Smooth muscle cell (in vitro differentiated cells): Measurements from ENCODE around the gene RAPGEF4. TPM values are rescaled to one million over a fixed set of nuclear protein-coding genes. Genes with fewer than 3 reads are reported as not detected.
"Not testable (repeated sequence)": the region's sequence is repeated elsewhere in the genome, so short reads cannot be mapped to it uniquely, and the experiment has no call there.

ENCODE experiments used
- DNase-seq: peaks from one replicate; lab custom pipeline; 2025; ENCODE audit not compliant: unreplicated experiment; lab: John Stamatoyannopoulos, UW
- H2AFZ ChIP-seq: fragments of 200-600 bp; sonication (generic); 2 replicates; pipeline ENCODE4 v1.6.0; 2016; ENCODE audit warnings: antibody characterized with exemption, low read depth, mild to moderate bottlenecking
- H3F3A ChIP-seq: fragments of 200-600 bp; sonication (generic); 2 replicates; pipeline ENCODE4 v1.6.0; 2017; ENCODE audit warnings: antibody characterized with exemption, low read depth
- H3K27ac ChIP-seq: fragments of 200-600 bp; sonication (generic); 2 replicates; pipeline ENCODE4 v1.5.1; 2016; ENCODE audit warnings: low read depth, mild to moderate bottlenecking
- H3K27me3 ChIP-seq: fragments of 200-600 bp; sonication (generic); 2 replicates; pipeline ENCODE4 v1.6.1; 2016; ENCODE audit warnings: low read depth, mild to moderate bottlenecking
- H3K36me3 ChIP-seq: fragments of 200-600 bp; sonication (generic); 2 replicates; pipeline ENCODE4 v1.5.1; 2016; ENCODE audit warnings: low read depth
- H3K4me1 ChIP-seq: fragments of 200-600 bp; sonication (generic); 2 replicates; pipeline ENCODE4 v1.5.1; 2016; ENCODE audit warnings: low read depth
- H3K4me2 ChIP-seq: fragments of 200-600 bp; sonication (generic); 2 replicates; pipeline ENCODE4 v1.6.0; 2016; ENCODE audit warnings: mild to moderate bottlenecking
- H3K4me3 ChIP-seq: fragments of 200-600 bp; sonication (generic); 2 replicates; pipeline ENCODE4 v1.5.1; 2016; ENCODE audit warnings: mild to moderate bottlenecking
- H3K79me2 ChIP-seq: fragments of 200-600 bp; sonication (generic); 2 replicates; pipeline ENCODE4 v1.6.0; 2016; ENCODE audit warnings: low read depth, mild to moderate bottlenecking
- H3K9ac ChIP-seq: fragments of 200-600 bp; sonication (generic); 2 replicates; pipeline ENCODE4 v1.6.0; 2016; ENCODE audit warnings: low read depth
- H3K9me3 ChIP-seq: fragments of 200-600 bp; sonication (generic); replicated peaks from 2 replicates; pipeline ENCODE4 v1.5.1; 2016; ENCODE audit warnings: low read depth
- H4K20me1 ChIP-seq: fragments of 200-600 bp; sonication (generic); 2 replicates; pipeline ENCODE4 v1.6.0; 2016; ENCODE audit warnings: low read depth
- CTCF ChIP-seq: fragments of 200-600 bp; sonication (generic); IDR thresholded peaks from 2 replicates; pipeline ENCODE4 v1.5.1; 2017; ENCODE audit warnings: borderline replicate concordance, mild to moderate bottlenecking, antibody characterized with exemption; ENCODE audit not compliant: insufficient read depth, poor library complexity, severe bottlenecking
- WGBS: methylation state at CpG from one replicate; pipeline ENCODE4 v1.1.7; 2016; ENCODE audit warnings: low lambda C conversion rate; 5-methylcytosine and 5-hydroxymethylcytosine counted together
- polyA plus RNA-seq: library from polyadenylated mRNA; unstranded; fragments of >200 nt; fragmentation: Nextera tagmentation; extraction: Ambion mirVana; gene quantifications from 2 replicates; pipeline ENCODE4 v1.2.1, GENCODE V29; 2016
- total RNA-seq: library from RNA; depleted of rRNA; stranded (reverse); fragments of >200 nt; gene quantifications from 2 replicates; pipeline ENCODE4 v1.2.3, GENCODE V29; 2014

RAPGEF4 gene
- total and polyA plus RNA-seq, 2 experiments from 2014 or later: 0.35 to 2.7 TPM

- Histone ChIP-seq H3K4me2 (no peak overlapping the region), H4K20me1 (no peaks in the 10 kb centered on the region), H3K36me3 (no peaks in the 10 kb centered on the region), H3F3A (no peaks in the 10 kb centered on the region), H3K4me3 (no peak overlapping the region), H3K4me1 (no peaks in the 10 kb centered on the region), H2AFZ (no peak overlapping the region), H3K27me3 (peaks cover 39% of the 10 kb centered on the region), H3K79me2 (no peaks in the 10 kb centered on the region), H3K27ac (no peak overlapping the region), H3K9ac (no peak overlapping the region), H3K9me3 (no peaks in the 10 kb centered on the region)
- DNase-seq: no peak
- no peak for TF ChIP-seq CTCF
- WGBS: 93% methylated on average over 5 of the region's 5 CpGs
Observed at GRCh38 chr2:172740856-172741255, 5.2 kb downstream of the RAPGEF4 start.

GRCh38 chr2:172742931-172743540 is 7.4 kb downstream of the RAPGEF4 start:
- Histone ChIP-seq H2AFZ (no peak overlapping the region), H3K4me3 (no peak overlapping the region), H3K4me1 (no peaks in the 10 kb centered on the region), H4K20me1 (no peaks in the 10 kb centered on the region), H3K4me2 (no peak overlapping the region), H3F3A (no peaks in the 10 kb centered on the region), H3K79me2 (no peaks in the 10 kb centered on the region), H3K36me3 (no peaks in the 10 kb centered on the region), H3K27ac (no peak overlapping the region), H3K9ac (no peak overlapping the region), H3K9me3 (no peaks in the 10 kb centered on the region), H3K27me3 (peaks cover 17% of the 10 kb centered on the region)
- DNase-seq: no peak
- TF ChIP-seq CTCF: no peak
- 77% methylated on average over 9 of the region's 9 CpGs for WGBS

GRCh38 chr2:172743898-172744297 is 8.3 kb downstream of the RAPGEF4 start:
- H3F3A ChIP-seq: no peaks in the 10 kb centered on the region
- TF ChIP-seq CTCF: no peak
- no peaks in the 10 kb centered on the region for H3K4me1 ChIP-seq
- DNase-seq: no peak
- H3K4me3 ChIP-seq: no peak overlapping the region
- no peak overlapping the region for H3K27ac ChIP-seq
- 94% methylated on average over 1 of the region's 1 CpG for WGBS
- no peak overlapping the region for H3K4me2 ChIP-seq
- no peak overlapping the region for H2AFZ ChIP-seq
- H4K20me1 ChIP-seq: no peaks in the 10 kb centered on the region
- no peaks in the 10 kb centered on the region for H3K36me3 ChIP-seq
- H3K79me2 ChIP-seq: no peaks in the 10 kb centered on the region
- H3K9me3 ChIP-seq: no peaks in the 10 kb centered on the region
- peaks cover 9% of the 10 kb centered on the region for H3K27me3 ChIP-seq
- H3K9ac ChIP-seq: no peak overlapping the region

- WGBS: 90% methylated on average over 1 of the region's 1 CpG
- Histone ChIP-seq H3K79me2 (no peaks in the 10 kb centered on the region), H3K4me2 (no peak overlapping the region), H4K20me1 (no peaks in the 10 kb centered on the region), H3K36me3 (no peaks in the 10 kb centered on the region), H2AFZ (no peak overlapping the region), H3K9ac (no peak overlapping the region), H3K27me3 (peaks cover under 1% of the 10 kb centered on the region), H3F3A (no peaks in the 10 kb centered on the region), H3K4me1 (no peaks in the 10 kb centered on the region), H3K9me3 (no peaks in the 10 kb centered on the region), H3K4me3 (no peak overlapping the region), H3K27ac (no peak overlapping the region)
- DNase-seq: no peak
- TF ChIP-seq CTCF: no peak
Observed at GRCh38 chr2:172745636-172746035, 10.0 kb downstream of the RAPGEF4 start.

- not testable (repeated sequence) for H3K27me3 ChIP-seq, H3K27ac ChIP-seq, DNase-seq, H3K36me3 ChIP-seq, H3K9me3 ChIP-seq, H4K20me1 ChIP-seq, H3K4me2 ChIP-seq, H2AFZ ChIP-seq, H3K79me2 ChIP-seq, H3K4me3 ChIP-seq, H3F3A ChIP-seq, H3K4me1 ChIP-seq, H3K9ac ChIP-seq
- WGBS: 95% methylated on average over 2 of the region's 2 CpGs
Observed at GRCh38 chr2:172748543-172748942, 12.9 kb downstream of the RAPGEF4 start.
